ENCODE measurements around the gene ST6GAL1. TPM values are rescaled to one million over a fixed set of nuclear protein-coding genes. Genes with fewer than 3 reads are reported as not detected.

ST6GAL1 gene
- total and polyA plus RNA-seq, 2 of the 4 experiments (the other 2 are of a cell fraction), result 1.4 to 2.9 TPM

DNA sequence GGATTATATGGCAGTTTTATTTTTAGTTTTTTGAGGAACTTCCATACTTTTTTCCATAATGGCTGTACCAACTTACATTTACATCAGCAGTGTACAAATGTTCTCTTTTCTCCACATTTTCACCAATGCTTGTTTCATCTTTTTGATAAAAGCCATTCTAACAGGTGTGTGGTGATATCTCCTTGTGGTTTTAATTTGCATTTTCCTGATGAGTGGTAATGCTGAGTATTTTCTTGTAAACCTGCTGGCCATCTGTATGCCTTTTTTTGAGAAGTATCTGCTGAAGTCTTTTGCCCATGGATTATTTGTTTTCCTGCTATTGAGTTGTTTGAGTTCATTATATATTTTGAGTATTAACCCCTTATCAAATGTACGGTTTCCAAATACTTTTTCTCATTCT is 158.4 kb downstream of the ST6GAL1 start:
- no peaks in the 10 kb centered on the region for H3K79me1 ChIP-seq (ENCODE audit: low read depth in 1 of 2, low read length in 2 of 2)
- no peak overlapping the region for H4K91ac ChIP-seq (ENCODE audit: insufficient read depth, low read depth, low read length)
- no peak overlapping the region for H3K18ac ChIP-seq (ENCODE audit: low read depth, low read length)
- dilution Hi-C loops (cut with HindIII; ENCODE audit: low sequenced_read_pairs, unreplicated experiment) (no loop called here), in situ Hi-C loops (cut with MboI; ENCODE audit: low sequenced_read_pairs) (no loop called here), intact Hi-C loops (cut with micrococcal nuclease) (no loop called here)
- no peak overlapping the region for H3K56ac ChIP-seq (ENCODE audit: extremely low read depth, insufficient read depth, low read length)
- no peak overlapping the region for H3K23ac ChIP-seq (ENCODE audit: low read depth, low read length)
- no peak overlapping the region for H2BK120ac ChIP-seq (ENCODE audit: low read depth, low read length)
- no peak overlapping the region for H3K4ac ChIP-seq (ENCODE audit: low read depth, low read length)
- H2AK9ac ChIP-seq (replicated peaks; ENCODE audit: low read depth, low read length, poor library complexity), result no peak overlapping the region
- H3K14ac ChIP-seq (replicated peaks; ENCODE audit: low read depth, low read length), result no peak overlapping the region
- CTCF ChIA-PET, result no interaction called here
- H3K9me1 ChIP-seq (ENCODE audit: insufficient read depth, low read length), result no peaks in the 10 kb centered on the region; the same call in 1 of the 2 replicates
- no peak overlapping the region for H2BK5ac ChIP-seq (ENCODE audit: low read depth, low read length, poor library complexity, severe bottlenecking)
- no peak overlapping the region for H4K8ac ChIP-seq (ENCODE audit: low read depth in 2 of 2, low read length in 2 of 2)
- ATAC-seq (ENCODE audit: low read depth) (no peak), DNase-seq (no peak)
- H3K27me3 ChIP-seq (ENCODE audit: control insufficient read depth, insufficient read depth, low read length), result no peaks in the 10 kb centered on the region
- no peak overlapping the region for H2BK15ac ChIP-seq (ENCODE audit: low read depth, low read length)
- H3K27ac ChIP-seq (ENCODE audit: insufficient read depth, low read length), result no peak overlapping the region
- POLR2A ChIA-PET (ENCODE audit: unreplicated experiment), result no interaction called here
- H3K36me3 ChIP-seq (ENCODE audit: control insufficient read depth, insufficient read depth, low read length), result no peaks in the 10 kb centered on the region
- no peak overlapping the region for H3K4me2 ChIP-seq (ENCODE audit: low read depth, low read length)
- no peak overlapping the region for H3K9ac ChIP-seq (ENCODE audit: low read depth, low read length)
- H3K4me1 ChIP-seq (ENCODE audit: control insufficient read depth, insufficient read depth, low read length), result no peaks in the 10 kb centered on the region; the same call in 1 of the 2 replicates
- BruUV-seq (replicated peaks), result no TSS peak
- H3K4me3 ChIP-seq (ENCODE audit: insufficient read depth, low read depth, low read length), result no peak overlapping the region
- H2AK5ac ChIP-seq (ENCODE audit: low read depth, low read length), result no peak overlapping the region
- no peaks in the 10 kb centered on the region for H4K20me1 ChIP-seq (ENCODE audit: insufficient read depth, low read length)
- no peak overlapping the region for H4K5ac ChIP-seq (ENCODE audit: low read depth, low read length)
- H2BK20ac ChIP-seq (ENCODE audit: low read depth, low read length), result no peak overlapping the region
- H3K9me3 ChIP-seq (ENCODE audit: control insufficient read depth, insufficient read depth, low read length), result no peaks in the 10 kb centered on the region
- H2AFZ ChIP-seq (replicated peaks; ENCODE audit: low read length, poor library complexity), result no peak overlapping the region
- no CpG with 5 or more reads among the region's 1 CpG for WGBS, 2 experiments (ENCODE audit: extremely low coverage in 2 of 2, insufficient read length in 1 of 2)
- no peak for TF ChIP-seq SMC3 (IDR thresholded peaks at IDR 0.05; ENCODE audit: low read depth, low read length)
- TF ChIP-seq BHLHE40 (IDR thresholded peaks at IDR 0.05; ENCODE audit: low read depth, low read length), result no peak
- TF ChIP-seq, protein P1, sequence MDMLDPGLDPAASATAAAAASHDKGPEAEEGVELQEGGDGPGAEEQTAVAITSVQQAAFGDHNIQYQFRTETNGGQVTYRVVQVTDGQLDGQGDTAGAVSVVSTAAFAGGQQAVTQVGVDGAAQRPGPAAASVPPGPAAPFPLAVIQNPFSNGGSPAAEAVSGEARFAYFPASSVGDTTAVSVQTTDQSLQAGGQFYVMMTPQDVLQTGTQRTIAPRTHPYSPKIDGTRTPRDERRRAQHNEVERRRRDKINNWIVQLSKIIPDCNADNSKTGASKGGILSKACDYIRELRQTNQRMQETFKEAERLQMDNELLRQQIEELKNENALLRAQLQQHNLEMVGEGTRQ (IDR thresholded peaks at IDR 0.05; ENCODE audit: low read depth, low read length), result no peak
- no peak for TF ChIP-seq RCOR1 (IDR thresholded peaks at IDR 0.05; ENCODE audit: insufficient replicate concordance, low read length)
- TF ChIP-seq CHD1 (IDR thresholded peaks at IDR 0.05; ENCODE audit: low read depth, low read length), result no peak
- no peak for TF ChIP-seq RAD21 (IDR thresholded peaks at IDR 0.05; ENCODE audit: low read length)
- TF ChIP-seq FOS (IDR thresholded peaks at IDR 0.05; ENCODE audit: low read depth, low read length), result no peak
- TF ChIP-seq MAFK (IDR thresholded peaks at IDR 0.05; ENCODE audit: low read depth, low read length), result no peak
- TF ChIP-seq POLR2A (IDR thresholded peaks at IDR 0.05; ENCODE audit: low read depth, low read length), result no peak
- TF ChIP-seq CEBPB (IDR thresholded peaks at IDR 0.05; ENCODE audit: low read depth, low read length), result no peak
- TF ChIP-seq, protein P2, sequence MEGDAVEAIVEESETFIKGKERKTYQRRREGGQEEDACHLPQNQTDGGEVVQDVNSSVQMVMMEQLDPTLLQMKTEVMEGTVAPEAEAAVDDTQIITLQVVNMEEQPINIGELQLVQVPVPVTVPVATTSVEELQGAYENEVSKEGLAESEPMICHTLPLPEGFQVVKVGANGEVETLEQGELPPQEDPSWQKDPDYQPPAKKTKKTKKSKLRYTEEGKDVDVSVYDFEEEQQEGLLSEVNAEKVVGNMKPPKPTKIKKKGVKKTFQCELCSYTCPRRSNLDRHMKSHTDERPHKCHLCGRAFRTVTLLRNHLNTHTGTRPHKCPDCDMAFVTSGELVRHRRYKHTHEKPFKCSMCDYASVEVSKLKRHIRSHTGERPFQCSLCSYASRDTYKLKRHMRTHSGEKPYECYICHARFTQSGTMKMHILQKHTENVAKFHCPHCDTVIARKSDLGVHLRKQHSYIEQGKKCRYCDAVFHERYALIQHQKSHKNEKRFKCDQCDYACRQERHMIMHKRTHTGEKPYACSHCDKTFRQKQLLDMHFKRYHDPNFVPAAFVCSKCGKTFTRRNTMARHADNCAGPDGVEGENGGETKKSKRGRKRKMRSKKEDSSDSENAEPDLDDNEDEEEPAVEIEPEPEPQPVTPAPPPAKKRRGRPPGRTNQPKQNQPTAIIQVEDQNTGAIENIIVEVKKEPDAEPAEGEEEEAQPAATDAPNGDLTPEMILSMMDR (conservative IDR thresholded peaks at IDR 0.05; ENCODE audit: low read depth, low read length), result no peak
- no peak for TF ChIP-seq NFE2L2 (IDR thresholded peaks at IDR 0.05; ENCODE audit: low read depth, low read length)
